KMS-11 (cell line): Measurements from ENCODE around the gene CAMKMT.

Source experiments
- H2AFZ ChIP-seq: fragments of 200-600 bp; sonication (generic); 2 replicates; pipeline ENCODE4 v1.6.1; 2016; ENCODE audit warnings: antibody characterized with exemption, mixed run types, low read depth
- H3K27ac ChIP-seq: fragments of 200-600 bp; sonication (generic); 2 replicates; pipeline ENCODE4 v1.6.1; 2016; ENCODE audit warnings: mild to moderate bottlenecking, mixed run types
- H3K27me3 ChIP-seq: fragments of 200-600 bp; sonication (generic); 2 replicates; pipeline ENCODE4 v1.6.1; 2017; ENCODE audit warnings: mild to moderate bottlenecking, low read depth, mixed run types, moderate library complexity; ENCODE audit not compliant: insufficient read depth
- H3K36me3 ChIP-seq: fragments of 200-600 bp; sonication (generic); 2 replicates; pipeline ENCODE4 v1.6.1; 2017; ENCODE audit warnings: mild to moderate bottlenecking, mixed run types; ENCODE audit not compliant: insufficient read depth
- H3K4me1 ChIP-seq: fragments of 200-600 bp; sonication (generic); 2 replicates; pipeline ENCODE4 v1.6.1; 2016; ENCODE audit warnings: mild to moderate bottlenecking, low read depth, mixed run types; ENCODE audit not compliant: poor library complexity, severe bottlenecking
- H3K4me2 ChIP-seq: fragments of 200-600 bp; sonication (generic); 2 replicates; pipeline ENCODE4 v1.7.0; 2016; ENCODE audit warnings: mild to moderate bottlenecking, mixed run types
- H3K4me3 ChIP-seq: fragments of 200-600 bp; sonication (generic); IDR thresholded peaks from 2 replicates; pipeline ENCODE4 v1.6.1; 2017; ENCODE audit warnings: low read depth, low read length, mixed read lengths; ENCODE audit not compliant: insufficient read depth
- H3K79me2 ChIP-seq: fragments of 200-600 bp; sonication (generic); 2 replicates; pipeline ENCODE4 v1.6.1; 2016; ENCODE audit warnings: low read depth, mixed run types; ENCODE audit not compliant: insufficient read depth
- H3K9ac ChIP-seq: fragments of 200-600 bp; sonication (generic); 2 replicates; pipeline ENCODE4 v1.6.1; 2016; ENCODE audit warnings: mild to moderate bottlenecking, mixed run types
- H4K20me1 ChIP-seq: fragments of 200-600 bp; sonication (generic); 2 replicates; pipeline ENCODE4 v1.6.1; 2016; ENCODE audit warnings: mild to moderate bottlenecking, mixed run types; ENCODE audit not compliant: insufficient read depth
- CTCF ChIP-seq: fragments of 200-600 bp; sonication (generic); conservative IDR thresholded peaks from 2 replicates; pipeline ENCODE4 v1.6.1; 2017; ENCODE audit warnings: low read depth, mild to moderate bottlenecking, antibody characterized with exemption, low read length, moderate library complexity, mixed read lengths

Gene CAMKMT

GRCh38 chr2:44349506-44349905 lies 12.2 kb upstream of the CAMKMT start:
- no peak for TF ChIP-seq CTCF
- Histone ChIP-seq H3K9ac (no peak overlapping the region), H3K4me3 (no peak overlapping the region), H3K27me3 (no peaks in the 10 kb centered on the region), H3K4me1 (peaks cover 6% of the 10 kb centered on the region), H4K20me1 (no peaks in the 10 kb centered on the region), H3K4me2 (no peak overlapping the region), H2AFZ (no peak overlapping the region), H3K27ac (no peak overlapping the region), H3K36me3 (no peaks in the 10 kb centered on the region), H3K79me2 (no peaks in the 10 kb centered on the region)

GRCh38 chr2:44351088-44351487 lies 10.7 kb upstream of the CAMKMT start:
- Histone ChIP-seq H3K27me3 (no peaks in the 10 kb centered on the region), H3K4me3 (no peak overlapping the region), H3K27ac (no peak overlapping the region), H3K9ac (no peak overlapping the region), H3K79me2 (no peaks in the 10 kb centered on the region), H4K20me1 (no peaks in the 10 kb centered on the region), H3K4me2 (no peak overlapping the region), H3K36me3 (no peaks in the 10 kb centered on the region), H3K4me1 (peaks cover 6% of the 10 kb centered on the region), H2AFZ (no peak overlapping the region)
- TF ChIP-seq CTCF = no peak

- no peak overlapping the region for H3K4me3 ChIP-seq
- H3K4me2 ChIP-seq = no peak overlapping the region
- no peak for TF ChIP-seq CTCF
- H3K4me1 ChIP-seq = peaks cover 6% of the 10 kb centered on the region
- H3K36me3 ChIP-seq = no peaks in the 10 kb centered on the region
- no peaks in the 10 kb centered on the region for H4K20me1 ChIP-seq
- H3K27me3 ChIP-seq = no peaks in the 10 kb centered on the region
- no peak overlapping the region for H3K27ac ChIP-seq
- H2AFZ ChIP-seq = no peak overlapping the region
- no peak overlapping the region for H3K9ac ChIP-seq
- no peaks in the 10 kb centered on the region for H3K79me2 ChIP-seq
These were observed 10.1 kb upstream of the CAMKMT start for GRCh38 chr2:44351676-44352075.

- H3K4me2 ChIP-seq = no peak overlapping the region
- TF ChIP-seq CTCF = no peak
- H3K79me2 ChIP-seq = no peaks in the 10 kb centered on the region
- H3K9ac ChIP-seq = no peak overlapping the region
- H3K4me1 ChIP-seq = peaks cover 9% of the 10 kb centered on the region
- H3K36me3 ChIP-seq = no peaks in the 10 kb centered on the region
- no peak overlapping the region for H3K4me3 ChIP-seq
- no peaks in the 10 kb centered on the region for H4K20me1 ChIP-seq
- H3K27ac ChIP-seq = no peak overlapping the region
- no peaks in the 10 kb centered on the region for H3K27me3 ChIP-seq
- H2AFZ ChIP-seq = no peak overlapping the region
These were observed 9.2 kb upstream of the CAMKMT start for GRCh38 chr2:44352510-44352909.
